GM19324 (cell line): ENCODE measurements around the gene HMHB1.
"Not testable (repeated sequence)": the region's sequence is repeated elsewhere in the genome, so short reads cannot be mapped to it uniquely, and the experiment has no call there.

Source experiments
- ATAC-seq: cut with Tn5 transposase; IDR thresholded peaks from one replicate; pipeline ENCODE4 v1.9.1; 2021; ENCODE audit warnings: mild to moderate bottlenecking, moderate library complexity; ENCODE audit not compliant: unreplicated experiment, low FRiP score

HMHB1 gene

GRCh38 chr5:143800715-143801114 is 11.2 kb upstream of the HMHB1 start:
- no peak for ATAC-seq

- no peak for ATAC-seq
These were observed 10.6 kb upstream of the HMHB1 start for GRCh38 chr5:143801252-143801939.

GRCh38 chr5:143805861-143806260 is 6.1 kb upstream of the HMHB1 start:
- no peak for ATAC-seq

- no peak for ATAC-seq
These were observed 5.4 kb upstream of the HMHB1 start for GRCh38 chr5:143806579-143806978.

GRCh38 chr5:143807401-143807800 is 4.6 kb upstream of the HMHB1 start:
- ATAC-seq = no peak

- not testable (repeated sequence) for ATAC-seq
These were observed 4.4 kb downstream of the HMHB1 start for GRCh38 chr5:143816370-143816769.

- no peak for ATAC-seq
These were observed 7.8 kb downstream of the HMHB1 start for GRCh38 chr5:143819716-143820115.

- no peak for ATAC-seq
These were observed 8.5 kb downstream of the HMHB1 start for GRCh38 chr5:143820451-143820850.

GRCh38 chr5:143824851-143825720 is 13.1 kb downstream of the HMHB1 start:
- ATAC-seq = peak; percentile 70

- peak; percentile 72 for ATAC-seq
These were observed 15.0 kb downstream of the HMHB1 start for GRCh38 chr5:143826951-143827444.

- no peak for ATAC-seq
These were observed 16.7 kb downstream of the HMHB1 start for GRCh38 chr5:143828710-143829109.

- no peak for ATAC-seq
These were observed 21.2 kb downstream of the HMHB1 start for GRCh38 chr5:143833177-143833576.

GRCh38 chr5:143835251-143835650 is 23.3 kb downstream of the HMHB1 start:
- no peak for ATAC-seq

- ATAC-seq = no peak
These were observed 24.3 kb downstream of the HMHB1 start for GRCh38 chr5:143836161-143836725.

- no peak for ATAC-seq
These were observed 25.4 kb downstream of the HMHB1 start for GRCh38 chr5:143837306-143837848.

- ATAC-seq = no peak
These were observed 29.5 kb downstream of the HMHB1 start for GRCh38 chr5:143841446-143841845.

GRCh38 chr5:143842920-143843319 is 31.0 kb downstream of the HMHB1 start:
- no peak for ATAC-seq

- no peak for ATAC-seq
These were observed 31.5 kb downstream of the HMHB1 start for GRCh38 chr5:143843461-143843860.

- peak; percentile 60 for ATAC-seq
These were observed 38.2 kb downstream of the HMHB1 start for GRCh38 chr5:143850050-143850683.

GRCh38 chr5:143851383-143851782 is 39.4 kb downstream of the HMHB1 start:
- ATAC-seq = no peak

- ATAC-seq = no peak
These were observed 48.2 kb downstream of the HMHB1 start for GRCh38 chr5:143860211-143860610.
